GM19025 (cell line): ENCODE measurements around the gene PLPP7.

Source experiments
- ATAC-seq: cut with Tn5 transposase; IDR thresholded peaks from one replicate; pipeline ENCODE4 v1.9.1; 2021; ENCODE audit warnings: mild to moderate bottlenecking, low read depth, moderate library complexity; ENCODE audit not compliant: unreplicated experiment

PLPP7 gene

DNA sequence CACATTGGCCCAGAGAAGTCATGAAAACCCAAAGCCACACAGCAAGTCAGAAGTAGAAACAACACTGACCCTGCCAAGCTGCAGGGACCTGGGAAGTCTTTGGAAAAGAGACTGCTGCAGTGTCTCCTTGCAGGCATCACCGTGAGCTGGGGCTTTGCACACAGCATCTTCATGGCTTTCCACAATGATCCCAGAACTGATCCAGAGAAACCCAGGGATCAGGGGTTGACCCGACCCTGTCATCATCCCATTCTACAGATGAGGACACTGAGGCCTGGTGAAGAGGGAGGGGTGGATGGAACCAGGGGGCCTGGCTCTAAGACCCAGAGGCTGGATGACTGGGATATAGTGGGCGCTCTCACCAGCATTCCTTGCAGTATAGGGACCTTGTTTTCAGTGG lies 8.9 kb upstream of the PLPP7 start:
- no peak for ATAC-seq

DNA sequence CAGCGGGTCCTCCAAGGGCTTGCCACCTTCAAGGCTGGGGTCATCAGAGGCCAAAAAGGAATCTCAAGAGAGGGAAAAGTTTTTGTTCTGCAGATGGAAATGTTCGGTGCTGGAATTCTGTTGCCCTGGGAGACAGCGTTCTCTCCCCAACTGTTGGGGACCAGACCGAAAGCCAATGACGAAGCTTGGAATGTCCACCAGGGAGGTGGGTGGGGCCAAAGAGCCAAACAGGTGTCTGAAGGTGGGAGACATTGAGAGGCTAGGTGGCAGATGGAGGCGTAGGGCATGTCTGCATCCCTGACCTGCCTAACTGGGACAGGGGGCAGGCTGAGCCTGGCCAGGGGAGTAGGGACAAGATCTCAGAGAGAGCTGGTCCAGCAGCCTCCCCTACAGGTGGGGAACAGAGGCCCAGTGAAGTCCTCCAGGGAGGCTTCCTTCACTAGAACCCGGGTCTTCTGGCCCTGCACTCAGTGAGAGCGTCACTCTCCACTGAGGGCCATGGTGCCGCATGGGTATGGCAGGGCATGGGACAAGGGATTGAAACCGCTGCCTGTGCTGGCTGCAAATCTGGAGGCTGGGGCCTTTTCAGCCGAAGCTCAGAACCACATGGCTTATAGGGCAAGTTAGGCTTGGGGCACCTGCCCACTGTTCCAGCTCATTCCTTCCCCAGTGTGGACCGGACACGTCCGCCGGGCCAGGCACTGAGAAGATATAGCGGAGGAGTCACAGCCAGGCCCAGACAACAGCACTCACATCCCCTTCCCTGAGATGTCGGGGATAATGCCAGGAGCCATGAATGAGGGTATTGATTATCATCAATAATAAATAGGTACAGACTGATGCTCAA lies 8.2 kb upstream of the PLPP7 start:
- no peak for ATAC-seq

DNA sequence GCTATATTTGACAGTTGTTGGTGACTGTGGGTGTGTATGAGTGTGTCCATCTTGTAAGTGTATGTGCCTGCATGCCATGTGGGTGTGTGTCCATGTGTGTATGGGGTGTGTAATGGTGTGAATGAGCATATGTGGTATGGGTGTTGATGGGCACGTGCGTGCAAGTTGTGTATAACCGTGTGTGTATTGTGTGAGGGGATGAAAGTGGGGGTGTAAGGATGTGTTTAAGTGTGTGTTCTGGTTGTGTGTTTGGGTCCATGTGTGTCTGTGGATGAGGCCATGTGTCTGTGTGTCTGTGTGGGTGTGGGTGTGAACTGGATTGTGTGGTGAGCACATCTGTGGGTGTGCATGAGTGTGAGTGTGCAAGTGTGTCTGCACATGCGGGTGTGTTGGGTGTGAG lies 7.3 kb upstream of the PLPP7 start:
- ATAC-seq = no peak

DNA sequence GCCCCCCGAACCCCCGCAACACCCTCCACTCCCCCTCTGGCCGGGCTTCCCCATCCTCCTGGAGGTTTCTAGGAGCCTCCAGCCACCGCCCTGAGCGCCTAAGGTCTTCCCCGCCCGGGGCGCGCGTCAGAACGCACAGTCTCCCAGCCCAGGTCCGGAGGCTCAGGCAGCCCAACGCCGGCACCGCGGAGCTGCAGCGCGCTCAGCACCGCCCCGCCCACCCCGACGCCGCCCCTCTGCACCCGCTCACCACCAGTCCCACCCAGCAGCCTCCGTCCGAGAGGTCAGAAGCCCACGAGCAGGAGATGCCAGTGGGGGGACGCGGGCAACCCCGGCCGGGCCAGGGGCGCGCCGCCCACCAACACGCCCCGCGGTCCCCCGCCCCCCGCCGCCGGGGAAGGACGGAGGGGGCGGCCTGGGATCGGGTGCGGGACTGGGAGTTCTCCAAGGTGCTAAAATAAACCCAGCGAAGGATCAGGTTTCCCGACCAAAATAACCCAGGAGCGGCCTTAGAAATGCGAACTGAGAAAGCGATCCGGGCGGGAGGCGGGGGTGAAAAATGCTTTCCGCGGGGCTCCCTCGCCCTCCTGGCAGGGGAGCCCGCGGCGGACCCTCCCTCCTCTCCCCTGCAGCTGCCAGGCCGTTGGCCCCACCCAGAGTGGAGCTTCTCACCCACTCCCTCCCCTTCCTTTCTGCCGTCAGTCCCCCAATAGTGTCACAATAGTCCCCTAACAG lies 6.7 kb upstream of the PLPP7 start:
- ATAC-seq = no peak

DNA sequence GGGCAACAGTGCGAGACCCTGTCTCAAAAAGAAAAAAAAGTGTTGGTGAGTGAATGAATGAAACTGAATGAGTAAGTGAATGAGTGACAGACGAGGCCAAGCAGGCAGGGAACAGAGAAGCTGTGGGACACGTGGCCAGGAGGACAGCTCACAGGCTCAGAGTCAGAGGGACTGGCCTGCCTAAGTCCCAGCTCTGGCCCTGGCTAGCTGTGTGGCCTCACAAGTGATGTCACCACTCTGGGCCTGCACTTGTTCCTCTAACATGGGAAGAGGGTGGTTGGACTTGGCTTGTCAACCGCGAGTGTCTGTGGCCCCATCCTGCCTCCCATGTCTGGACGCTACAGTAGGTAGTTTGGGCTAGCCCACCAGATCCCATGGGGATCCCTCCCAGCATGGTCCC lies 4.7 kb upstream of the PLPP7 start:
- ATAC-seq = no peak

DNA sequence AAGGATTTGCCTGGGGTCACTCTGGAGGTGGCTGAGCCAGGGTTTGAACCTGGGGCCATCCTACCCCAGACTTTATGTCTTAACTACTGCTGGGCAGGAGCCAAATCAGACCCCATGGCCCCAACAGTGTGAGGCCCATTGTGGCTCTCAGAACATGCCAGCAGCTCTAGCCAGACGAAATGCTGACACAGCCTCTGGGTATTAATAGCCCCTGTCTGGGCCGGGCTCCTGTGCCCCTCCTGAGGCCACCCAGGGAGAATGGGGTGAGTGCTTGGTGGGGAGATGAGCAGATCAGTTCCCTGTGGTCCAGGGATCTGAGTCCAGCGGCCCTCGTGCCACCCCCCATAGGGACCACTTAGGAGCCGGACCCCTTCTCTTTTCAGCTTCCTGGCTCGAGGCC lies 2.2 kb upstream of the PLPP7 start:
- no peak for ATAC-seq

DNA sequence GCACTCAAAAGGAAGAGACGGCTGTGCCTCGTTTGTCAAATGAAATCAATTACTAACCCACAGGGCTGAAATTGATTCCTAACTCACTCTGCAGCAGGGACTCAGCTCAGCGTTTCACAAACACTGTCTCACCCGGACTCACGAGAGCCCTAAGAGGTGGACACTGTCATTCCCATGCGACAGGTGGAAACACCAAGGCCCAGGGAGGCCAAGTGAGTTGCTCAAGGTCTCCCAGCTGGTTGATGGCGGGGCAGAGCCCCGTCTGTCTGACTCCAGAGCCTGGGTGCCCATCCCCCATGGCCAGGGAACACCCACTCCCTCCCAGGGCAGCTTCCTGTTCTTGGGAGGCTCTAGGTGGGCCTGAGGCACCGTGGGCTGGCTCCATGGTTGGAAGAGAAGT lies 1.3 kb upstream of the PLPP7 start:
- no peak for ATAC-seq

DNA sequence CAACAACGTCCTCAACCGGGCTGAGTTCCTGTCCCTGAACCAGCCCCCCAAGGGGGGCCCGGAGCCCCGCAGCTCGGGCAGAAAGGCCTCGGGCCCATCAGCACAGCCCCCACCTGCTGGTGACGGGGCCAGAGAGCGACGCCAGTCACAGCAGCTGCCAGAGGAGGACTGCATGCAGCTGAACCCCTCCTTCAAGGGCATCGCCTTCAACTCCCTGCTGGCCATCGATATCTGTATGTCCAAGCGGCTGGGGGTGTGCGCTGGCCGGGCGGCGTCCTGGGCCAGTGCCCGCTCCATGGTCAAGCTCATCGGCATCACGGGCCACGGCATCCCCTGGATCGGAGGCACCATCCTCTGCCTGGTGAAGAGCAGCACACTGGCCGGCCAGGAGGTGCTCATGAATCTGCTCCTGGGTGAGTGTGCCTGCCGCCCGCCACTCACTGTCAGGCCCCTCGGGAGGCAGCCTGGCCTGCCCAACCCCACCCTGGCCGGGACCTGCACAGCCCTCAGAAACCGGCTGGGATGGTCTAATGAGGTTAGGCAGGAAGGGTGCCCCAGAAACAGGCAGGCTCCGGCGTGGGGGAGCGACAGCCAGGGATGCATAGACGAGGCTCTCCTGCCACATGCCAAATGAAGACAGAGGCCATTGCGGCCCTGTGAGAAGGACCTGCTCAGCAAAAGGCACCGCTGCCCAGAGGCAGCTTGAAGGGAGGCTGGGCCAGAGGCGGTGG lies 678 bp downstream of the PLPP7 start:
- ATAC-seq = no peak

DNA sequence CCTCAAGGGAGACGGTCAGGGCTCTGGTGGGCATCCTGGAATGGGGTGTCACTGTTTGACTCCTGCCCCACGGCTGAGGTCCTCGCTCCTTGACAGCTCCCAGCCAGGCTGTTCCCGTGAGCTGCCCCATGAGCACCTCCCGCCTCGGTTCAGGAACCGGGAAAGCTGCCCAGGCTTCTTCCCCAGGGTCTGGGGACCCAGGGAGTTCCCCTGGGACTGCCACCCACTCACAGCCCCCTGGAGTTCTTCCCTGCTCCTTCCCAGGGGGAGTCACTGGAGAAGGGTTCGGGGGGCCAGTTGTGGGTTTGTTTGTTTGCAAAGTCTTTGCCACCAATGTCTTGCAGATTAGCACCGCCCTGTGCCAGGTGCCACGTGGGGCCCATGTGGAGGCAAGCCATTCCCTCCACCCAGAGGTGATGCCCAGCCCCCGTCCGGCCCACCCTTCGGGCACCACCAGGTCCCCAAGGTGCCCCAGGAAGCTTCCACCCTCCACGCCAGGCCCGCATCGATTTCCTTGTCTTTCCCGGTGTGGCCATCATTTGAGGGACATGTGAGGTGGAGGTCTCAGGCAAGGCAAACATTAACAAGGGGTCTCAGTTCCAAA lies 1.3 kb downstream of the PLPP7 start:
- ATAC-seq = no peak

DNA sequence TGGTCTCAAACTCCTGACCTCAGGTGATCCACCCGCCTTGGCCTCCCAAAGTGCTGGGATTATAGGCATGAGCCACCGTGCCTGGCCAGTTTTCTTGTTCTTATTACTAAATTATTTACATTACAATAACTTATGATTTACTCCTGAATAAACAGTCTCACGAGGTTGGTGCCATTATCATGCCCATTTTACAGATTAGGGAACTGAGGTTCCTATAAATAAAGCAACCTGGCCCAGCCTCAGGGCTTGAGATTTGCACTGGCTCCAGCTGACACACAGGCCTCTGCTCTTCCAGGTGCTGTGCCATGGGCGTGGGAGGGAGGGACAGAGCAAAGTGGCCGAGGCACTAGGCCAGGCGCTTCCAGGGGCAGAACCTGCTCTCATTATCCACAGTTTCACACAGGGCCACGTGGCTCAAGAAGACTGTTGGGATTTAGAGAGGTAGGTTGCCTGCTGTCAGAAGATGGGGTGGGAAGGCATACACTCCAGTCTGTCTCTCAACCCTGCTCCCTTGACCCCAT lies 2.3 kb downstream of the PLPP7 start:
- ATAC-seq = no peak

DNA sequence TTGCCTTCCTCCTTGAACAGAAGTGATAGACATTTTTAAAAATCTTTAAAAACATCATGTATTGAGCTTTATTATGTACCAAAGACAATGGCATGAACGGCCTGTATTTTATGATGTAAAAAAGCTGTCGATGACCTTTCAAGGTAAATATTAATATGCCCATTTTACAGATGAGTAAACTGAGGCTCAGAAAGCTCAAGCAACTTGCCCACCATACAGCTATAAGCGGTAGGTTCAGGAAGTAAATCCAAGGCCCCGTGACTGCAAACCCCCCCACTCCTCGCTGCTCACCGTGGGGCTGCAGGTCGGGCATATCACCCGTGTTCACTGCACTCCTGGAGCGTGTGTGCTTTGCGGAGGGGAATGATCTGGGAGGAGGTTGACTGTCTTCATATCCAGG lies 3.4 kb downstream of the PLPP7 start:
- no peak for ATAC-seq

DNA sequence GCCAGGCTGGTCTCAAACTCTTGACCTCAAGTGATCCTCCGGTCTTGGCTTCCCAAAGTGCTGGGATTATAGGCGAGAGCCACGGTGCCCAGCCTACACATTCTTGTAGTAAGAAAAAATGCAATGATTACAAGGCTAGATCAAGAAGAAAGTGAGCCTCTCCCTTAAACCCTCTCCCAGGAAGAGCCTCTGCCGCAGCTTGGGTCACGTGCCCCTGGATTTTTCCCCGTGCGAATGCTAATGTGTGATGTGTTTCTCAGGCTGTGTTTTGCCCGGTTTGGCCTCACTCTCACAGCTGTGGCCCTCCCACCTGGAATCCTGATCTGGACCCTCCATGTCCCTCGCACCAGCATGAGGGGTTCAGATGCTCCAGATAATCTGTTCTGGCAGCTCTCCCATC lies 6.9 kb downstream of the PLPP7 start:
- no peak for ATAC-seq

DNA sequence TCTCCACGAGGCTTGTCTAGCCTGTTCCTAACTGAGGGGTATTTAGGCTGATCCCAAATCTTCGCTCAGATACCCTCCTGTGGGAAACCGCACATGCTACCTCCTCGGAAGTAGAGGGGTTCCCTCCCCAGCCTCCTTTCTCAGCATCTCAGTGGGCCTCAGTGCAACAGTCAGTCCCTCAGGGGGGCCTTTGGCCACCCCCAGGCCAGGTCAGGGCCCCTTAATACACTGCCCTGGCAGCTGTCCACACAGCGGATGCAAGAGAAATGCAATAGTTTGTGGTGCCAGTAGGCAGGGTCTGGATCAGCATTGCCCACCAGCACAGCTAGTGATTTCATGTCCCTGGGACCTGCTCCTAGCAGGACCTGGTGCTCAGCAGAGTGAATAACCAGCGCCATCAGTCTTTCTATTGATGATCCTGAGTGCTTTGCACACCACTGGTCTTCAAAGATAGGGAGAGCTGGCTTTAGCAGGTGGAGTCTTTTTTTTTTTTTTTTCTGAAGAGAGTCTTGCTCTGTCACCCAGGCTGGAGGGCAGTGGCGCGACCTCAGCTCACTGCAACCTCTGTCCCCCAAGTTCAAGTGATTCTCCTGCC lies 7.5 kb downstream of the PLPP7 start:
- no peak for ATAC-seq

DNA sequence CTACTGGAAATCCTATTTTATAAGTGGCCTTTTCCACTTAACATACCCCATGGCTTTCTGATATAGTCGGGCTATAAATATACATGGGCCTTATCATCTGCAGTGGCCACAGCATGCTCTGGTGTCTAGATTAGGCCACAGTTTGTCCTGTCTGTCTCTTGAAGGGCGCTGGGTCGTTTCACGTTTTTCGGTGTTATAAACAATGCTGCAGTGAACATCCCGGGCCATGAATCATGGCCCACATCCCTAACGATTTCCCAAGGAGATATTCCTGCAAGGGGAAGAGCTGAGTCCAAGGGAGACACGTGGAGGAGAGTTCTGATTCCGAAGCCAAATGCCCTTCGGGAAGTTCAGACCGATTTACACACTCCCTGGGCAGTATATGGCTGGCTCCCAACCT lies 8.4 kb downstream of the PLPP7 start:
- ATAC-seq = no peak

DNA sequence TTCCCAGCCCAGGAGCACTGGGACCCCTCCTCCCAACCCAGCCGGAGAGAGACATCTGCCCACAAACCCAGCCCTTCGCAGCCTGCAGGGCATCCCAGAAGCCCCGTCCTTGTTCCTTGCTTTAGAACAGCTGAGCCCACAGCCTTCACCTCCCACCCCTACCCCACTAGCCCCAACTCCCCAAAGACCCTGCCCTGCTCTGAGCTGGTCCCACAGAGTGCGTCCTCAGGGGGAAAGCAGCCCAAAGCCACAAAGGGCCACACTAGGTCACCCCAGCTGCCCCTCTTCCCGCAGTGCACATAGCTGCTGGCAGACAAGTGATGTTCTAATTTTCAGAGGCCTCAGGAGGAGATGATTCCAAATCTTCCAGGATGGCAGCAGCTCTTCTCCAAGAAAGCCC lies 8.8 kb downstream of the PLPP7 start:
- no peak for ATAC-seq

DNA sequence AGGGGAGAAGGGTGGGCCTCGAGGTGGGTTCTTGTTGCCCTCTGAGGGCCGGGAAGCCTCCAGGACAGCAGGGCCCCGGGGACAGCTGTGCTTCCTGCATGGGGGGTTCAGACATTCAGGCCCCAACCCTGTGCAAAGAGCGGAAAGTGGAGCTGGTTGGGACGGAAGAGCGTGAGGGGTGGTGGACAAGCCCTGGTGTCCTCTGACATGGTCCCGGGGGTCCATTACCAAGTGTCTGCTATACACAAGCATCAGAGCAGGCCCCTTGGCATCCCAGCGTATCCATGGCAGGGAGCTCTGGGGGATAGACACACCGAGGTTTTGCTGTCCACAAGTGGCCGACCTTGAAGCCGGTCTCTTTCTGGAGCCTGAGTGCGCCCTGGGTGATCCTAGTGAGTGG lies 9.3 kb downstream of the PLPP7 start:
- no peak for ATAC-seq

DNA sequence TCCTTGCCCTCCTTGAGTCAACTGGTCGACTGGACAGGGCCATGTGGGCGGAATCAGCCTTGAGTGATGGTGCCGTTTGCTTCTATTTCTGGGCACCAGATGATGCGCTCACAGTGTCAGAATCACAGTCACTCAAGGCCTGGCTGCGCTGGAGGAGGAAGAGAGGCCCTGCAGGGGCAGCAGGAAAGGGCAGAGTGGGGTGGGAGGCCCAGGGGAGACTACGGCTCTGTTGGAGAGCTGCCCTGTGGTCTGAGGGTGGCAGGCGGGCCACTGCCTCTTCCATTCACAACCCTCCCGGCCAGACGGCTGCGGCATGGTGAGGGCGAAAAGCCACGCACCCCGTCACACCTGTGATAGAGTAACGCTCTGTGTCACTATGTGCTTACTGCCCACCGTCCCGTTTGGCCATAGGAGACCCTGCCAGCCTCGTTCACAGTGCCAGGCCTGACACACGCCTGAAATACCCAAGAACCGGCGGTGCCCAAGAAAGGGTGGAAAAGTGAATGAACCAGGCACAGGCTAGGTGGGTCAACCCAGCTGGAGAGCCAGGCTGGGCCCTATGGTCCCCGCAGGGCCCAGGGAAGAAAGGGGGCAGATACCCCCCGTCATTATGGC lies 9.9 kb downstream of the PLPP7 start:
- no peak for ATAC-seq

DNA sequence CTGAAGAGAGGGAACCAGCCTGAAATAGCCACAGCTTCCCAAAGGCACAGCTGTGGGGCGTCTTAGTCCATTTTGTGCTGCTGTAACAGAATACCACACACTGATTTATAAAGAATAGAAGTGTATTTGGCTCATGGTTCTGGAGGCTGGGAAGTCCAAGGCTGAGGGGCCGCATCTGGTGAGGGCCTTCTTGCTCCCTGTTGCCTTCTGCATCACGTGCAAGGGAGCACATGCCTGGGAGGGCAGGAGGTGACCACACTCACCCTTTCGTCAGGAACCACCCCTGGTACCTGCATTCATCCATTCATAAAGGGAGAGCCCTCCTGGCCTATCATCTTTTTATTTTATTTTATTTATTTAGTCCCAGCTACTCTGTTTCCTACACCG lies 10.4 kb downstream of the PLPP7 start:
- ATAC-seq = no peak

DNA sequence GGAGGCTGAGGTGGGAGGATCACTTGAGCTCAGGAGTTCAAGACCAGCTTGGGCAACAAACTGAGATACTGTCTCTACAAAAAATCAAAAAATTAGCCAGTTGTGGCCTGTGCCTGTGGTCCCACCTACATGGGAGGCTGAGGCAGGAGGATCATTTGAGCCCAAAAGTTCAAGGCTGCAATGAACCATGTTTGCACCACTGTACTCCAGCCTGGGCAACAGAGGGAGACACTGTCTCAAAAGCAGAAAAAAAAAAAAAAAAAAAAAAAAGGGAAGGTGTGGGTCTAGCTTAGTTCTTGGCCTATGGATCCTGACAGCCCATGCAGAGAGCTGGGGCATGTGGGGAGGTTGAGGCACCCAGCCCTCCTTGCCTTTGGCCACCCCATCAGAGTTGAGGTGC lies 10.9 kb downstream of the PLPP7 start:
- ATAC-seq = no peak
